Lower leg skin (tissue), 4 donors: ENCODE data around the gene TTC8. TPM values are rescaled to one million over a fixed set of nuclear protein-coding genes. Genes with fewer than 3 reads are reported as not detected.
A peak's percentile ranks its signal among the peaks of the same experiment; 100 is the strongest.
"Not testable (repeated sequence)": the region's sequence is repeated elsewhere in the genome, so short reads cannot be mapped to it uniquely, and the experiment has no call there.

Source experiments
- DNase-seq, 2 donors: peaks; one replicate each; pipeline ENCODE4 v3.0.0-alpha.2; 2019; ENCODE audit warnings: low spot score in 2 of 2
- H3K4me3 ChIP-seq: fragments of 200-600 bp; sonication (generic); 2 replicates; pipeline ENCODE4 v1.5.1; 2017; ENCODE audit warnings: mild to moderate bottlenecking, low read depth; ENCODE audit not compliant: poor library complexity, severe bottlenecking
- CTCF ChIP-seq, 3 donors: fragments of 450-650 bp; IDR thresholded peaks; one replicate each; pipeline ENCODE4 v1.5.1; 2016; ENCODE audit warnings: antibody characterized with exemption in 3 of 3, mild to moderate bottlenecking in 3 of 3, moderate library complexity in 2 of 3
- POLR2A ChIP-seq, 2 donors: fragments of 450-650 bp; IDR thresholded peaks; one replicate each; pipeline ENCODE4 v1.6.1; 2016 to 2017; ENCODE audit warnings: antibody characterized with exemption in 2 of 2, mild to moderate bottlenecking in 1 of 2, moderate library complexity in 1 of 2
- WGBS, 2 donors: methylation state at CpG; one replicate each; pipeline ENCODE4 v1.1.5; 2018; 5-methylcytosine and 5-hydroxymethylcytosine counted together
- intact Hi-C: fragments of 100-400 bp; cut with DNase I; formaldehyde crosslinking; loops from one replicate; pipeline ENCODE4 v1.15.0; 2023; ENCODE audit warnings: low total_unique reads
- total RNA-seq, 4 donors: library from RNA; depleted of rRNA; stranded (reverse); fragments of >200 nt; gene quantifications; one replicate each; pipeline ENCODE4 v1.1.0, GENCODE V29; 2016

TTC8 gene
- total RNA-seq, result 10 to 100 TPM; 11.6 to 18.6 (median 17.9) TPM

- peak within 1 kb of the TSS; percentile 43 for H3K4me3 ChIP-seq
- DNase-seq, result peak; percentile 77 to 96
- 1% methylated on average over 32 to 46 of the region's 50 CpGs for WGBS, 2 donors
- intact Hi-C loops, result no loop called here
- no peak for TF ChIP-seq POLR2A (IDR thresholded peaks at IDR 0.05)
- no peak for TF ChIP-seq CTCF (IDR thresholded peaks at IDR 0.05)
Measured at GRCh38 chr14:88824314-88825077, at the start of gene TTC8. TSS of gene TTC8 (plus strand) at chr14:88824651. CDS start at chr14:88824708, 57 bp downstream.

- 46 to 85% methylated on average over 3 of the region's 3 CpGs for WGBS, 2 donors
- TF ChIP-seq POLR2A (IDR thresholded peaks at IDR 0.05) (no peak), CTCF (IDR thresholded peaks at IDR 0.05) (no peak)
- no peak overlapping the region for H3K4me3 ChIP-seq
- DNase-seq, result no peak
- intact Hi-C loops, result no loop called here
Measured at GRCh38 chr14:88775532-88775931, 48.9 kb upstream of the TTC8 start.

GRCh38 chr14:88785911-88786310 is 38.5 kb upstream of the TTC8 start:
- no peak for TF ChIP-seq CTCF (IDR thresholded peaks at IDR 0.05)
- no peak for TF ChIP-seq POLR2A (IDR thresholded peaks at IDR 0.05)
- no peak for DNase-seq
- no peak overlapping the region for H3K4me3 ChIP-seq
- intact Hi-C loops, result no loop called here
- WGBS, 2 donors, result 83 to 91% methylated on average over 1 of the region's 1 CpG

- no peak overlapping the region for H3K4me3 ChIP-seq
- intact Hi-C loops, result no loop called here
- no peak for DNase-seq
- WGBS, 2 donors, result 84 to 86% methylated on average over 4 of the region's 4 CpGs
- TF ChIP-seq CTCF (IDR thresholded peaks at IDR 0.05) (no peak), POLR2A (IDR thresholded peaks at IDR 0.05) (no peak)
Measured at GRCh38 chr14:88786715-88787114, 37.7 kb upstream of the TTC8 start.

GRCh38 chr14:88789573-88789972 is 34.9 kb upstream of the TTC8 start:
- intact Hi-C loops, H3K4me3 ChIP-seq, DNase-seq: not testable (repeated sequence)

- WGBS, 2 donors, result 60 to 65% methylated on average over 5 of the region's 5 CpGs
- TF ChIP-seq POLR2A (IDR thresholded peaks at IDR 0.05) (no peak), CTCF (IDR thresholded peaks at IDR 0.05) (no peak)
- no peak for DNase-seq
- H3K4me3 ChIP-seq, result no peak overlapping the region
- intact Hi-C loops, result no loop called here
Measured at GRCh38 chr14:88790501-88791251, 33.8 kb upstream of the TTC8 start.
